CD4-positive, CD25-positive, alpha-beta regulatory T cell (primary cell): ENCODE results near the gene USP7. TPM values are rescaled to one million over a fixed set of nuclear protein-coding genes. Genes with fewer than 3 reads are reported as not detected.

Experiments used
- ATAC-seq, 2 donors: fragments of 150-1000 bp; cut with Tn5 transposase; one replicate each; pipeline ENCODE4 v1.10.0; 2021; ENCODE audit warnings: low read depth in 2 of 2, moderate number of reproducible peaks in 2 of 2, moderate library complexity in 1 of 2
- DNase-seq, 3 donors: peaks; one replicate each; pipeline versions ENCODE4 v3.0.0 to v3.0.0-alpha.2; 2012 to 2022; ENCODE audit warnings: mixed read lengths in 1 of 3
- H3K27ac ChIP-seq: one replicate; pipeline ENCODE4 v1.7.0; 2013; ENCODE audit warnings: mild to moderate bottlenecking, low read length; ENCODE audit not compliant: insufficient read depth, poor library complexity, severe bottlenecking
- H3K27me3 ChIP-seq: one replicate; pipeline ENCODE4 v1.7.0; 2013; ENCODE audit warnings: low read length; ENCODE audit not compliant: control insufficient read depth, insufficient read depth
- H3K36me3 ChIP-seq: one replicate; pipeline ENCODE4 v1.7.0; 2013; ENCODE audit warnings: mild to moderate bottlenecking, low read length, moderate library complexity; ENCODE audit not compliant: control insufficient read depth, insufficient read depth
- H3K4me1 ChIP-seq: 2 replicates; pipeline ENCODE4 v1.7.0; 2013; ENCODE audit warnings: mild to moderate bottlenecking, low read length; ENCODE audit not compliant: insufficient read depth, control insufficient read depth, poor library complexity, severe bottlenecking
- H3K4me3 ChIP-seq: one replicate; pipeline ENCODE4 v1.7.0; 2013; ENCODE audit warnings: low read depth, mild to moderate bottlenecking, low read length, moderate library complexity
- H3K9me3 ChIP-seq, 2 experiments: 1 replicate in 1 of 2; 2 replicates in 1 of 2; pipeline ENCODE4 v1.7.0; 2013; ENCODE audit warnings: low read length in 2 of 2, mild to moderate bottlenecking in 1 of 2, moderate library complexity in 1 of 2; ENCODE audit not compliant: control insufficient read depth in 2 of 2
- H3K27ac Mint-ChIP-seq, 3 donors: one replicate each; pipeline ENCODE4 v1.8.0; 2020 to 2022; ENCODE audit warnings: mild to moderate bottlenecking in 3 of 3, mixed read lengths in 3 of 3, moderate library complexity in 2 of 3
- H3K27me3 Mint-ChIP-seq: one replicate; pipeline ENCODE4 v1.8.0; 2022; ENCODE audit warnings: mild to moderate bottlenecking, mixed read lengths
- H3K36me3 Mint-ChIP-seq: one replicate; pipeline ENCODE4 v1.8.0; 2020; ENCODE audit warnings: mixed read lengths
- H3K4me1 Mint-ChIP-seq, 4 donors: one replicate each; pipeline ENCODE4 v1.8.0; 2020 to 2022; ENCODE audit warnings: mixed read lengths in 4 of 4, mild to moderate bottlenecking in 1 of 4
- H3K4me3 Mint-ChIP-seq, 4 donors: one replicate each; pipeline ENCODE4 v1.8.0; 2020 to 2022; ENCODE audit warnings: mild to moderate bottlenecking in 4 of 4, mixed read lengths in 4 of 4, moderate library complexity in 3 of 4
- H3K9me3 Mint-ChIP-seq, 7 donors: one replicate each; pipeline ENCODE4 v1.8.0; 2020 to 2022; ENCODE audit warnings: mixed read lengths in 7 of 7, mild to moderate bottlenecking in 3 of 7, moderate library complexity in 2 of 7
- polyA plus RNA-seq, 4 donors: library from polyadenylated mRNA; unstranded; fragments of 300-500 nt; fragmentation: Illumina TruSeq; gene quantifications; one replicate each; pipeline ENCODE4 v1.2.3, GENCODE V29; 2021
- total RNA-seq: library from RNA; stranded (reverse); gene quantifications from one replicate; pipeline ENCODE4 v1.2.3, GENCODE V29; 2022

Gene USP7
- total and polyA plus RNA-seq, 5 donors from 2014 or later, result 6.8 to 296 (median 7.1) TPM

DNA sequence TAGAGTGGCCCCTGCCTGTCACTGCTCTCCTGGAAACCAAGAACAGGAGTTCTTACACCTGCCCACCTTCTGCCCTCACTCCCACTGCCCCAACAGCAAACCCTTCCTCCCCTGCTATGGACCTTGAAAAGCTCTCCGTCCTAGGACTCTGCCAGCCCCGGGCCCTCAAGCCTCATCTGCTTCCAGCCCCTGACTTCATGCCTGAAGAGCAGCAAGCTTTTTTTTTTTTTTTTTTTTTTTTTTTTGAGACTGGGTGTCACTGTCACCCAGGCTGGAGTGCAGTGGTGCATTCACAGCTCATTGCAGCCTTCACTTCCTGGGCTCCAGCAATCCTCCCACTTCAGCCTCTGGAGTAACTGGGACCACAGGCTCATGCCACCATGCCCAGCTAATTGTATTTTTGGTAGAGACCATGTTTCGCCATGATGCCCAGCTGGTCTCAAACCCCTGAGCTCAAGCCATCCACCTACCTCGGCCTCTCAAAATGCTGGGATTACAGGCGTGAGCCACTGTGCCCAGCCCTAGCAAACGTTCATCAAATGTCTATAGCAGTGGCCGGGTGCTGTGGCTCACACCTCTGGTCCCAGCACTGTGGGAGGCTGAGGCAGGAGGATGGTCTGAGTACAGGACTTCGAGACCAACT, 111.8 kb downstream of the USP7 start:
- H3K27ac ChIP-seq, result no peak overlapping the region
- no peaks in the 10 kb centered on the region for H3K27me3 Mint-ChIP-seq
- ATAC-seq (no peak), DNase-seq (no peak)
- peaks cover 44% of the 10 kb centered on the region for H3K36me3 ChIP-seq
- no peak overlapping the region for H3K4me3 ChIP-seq
- H3K9me3 ChIP-seq, result no peaks in the 10 kb centered on the region
- peak overlapping the region in 2 of 3 donors; percentile 59 to 76 for H3K27ac Mint-ChIP-seq
- H3K4me1 Mint-ChIP-seq, result peaks cover 4 to 13% (median 5%) of the 10 kb centered on the region in 4 donors
- H3K27me3 ChIP-seq, result no peaks in the 10 kb centered on the region
- H3K4me3 Mint-ChIP-seq, result no peak overlapping the region
- peaks cover 35% of the 10 kb centered on the region for H3K36me3 Mint-ChIP-seq
- no peaks in the 10 kb centered on the region for H3K4me1 ChIP-seq
- no peaks in the 10 kb centered on the region for H3K9me3 Mint-ChIP-seq

DNA sequence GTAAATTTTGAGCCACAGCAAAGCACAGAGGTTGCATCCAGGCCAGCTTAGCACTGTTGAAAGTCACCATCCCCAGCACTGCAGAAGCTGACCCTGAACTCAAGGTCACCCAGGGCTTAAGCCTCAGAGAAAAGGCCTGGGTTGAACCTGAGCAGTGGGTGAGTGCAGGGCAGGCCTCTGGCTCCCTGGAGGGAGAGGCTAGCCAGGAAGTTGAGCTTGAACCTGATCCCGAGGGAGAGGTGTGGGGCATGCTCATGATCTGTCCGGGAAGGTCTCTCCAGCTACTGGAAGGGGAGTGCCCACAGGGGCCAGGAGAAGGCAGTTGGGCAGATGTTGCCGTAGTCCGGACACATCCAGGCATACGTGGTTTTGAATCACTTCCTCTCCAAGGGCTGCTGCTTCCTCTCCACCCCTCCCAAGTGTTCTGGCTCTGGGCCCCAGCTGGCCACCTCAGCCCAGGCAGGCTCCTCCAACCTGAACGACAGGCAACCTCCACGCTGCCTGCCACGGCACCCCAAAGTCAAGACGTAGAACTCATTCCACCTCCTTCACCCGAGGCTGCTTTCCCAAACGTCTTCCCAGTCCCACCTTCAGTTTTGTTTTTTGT, 113.3 kb downstream of the USP7 start:
- Histone ChIP-seq H3K4me3 (no peak overlapping the region), H3K36me3 (peaks cover 31% of the 10 kb centered on the region), H3K4me1 (no peaks in the 10 kb centered on the region), H3K9me3 (no peaks in the 10 kb centered on the region), H3K27me3 (no peaks in the 10 kb centered on the region), H3K27ac (no peak overlapping the region)
- no peaks in the 10 kb centered on the region for H3K27me3 Mint-ChIP-seq
- peak overlapping the region; percentile 38 to 89 (median 76) for H3K27ac Mint-ChIP-seq
- peaks cover 29% of the 10 kb centered on the region for H3K36me3 Mint-ChIP-seq
- no peaks in the 10 kb centered on the region for H3K9me3 Mint-ChIP-seq
- ATAC-seq, result no peak
- peak overlapping the region in 1 of 4 donors; percentile 39 for H3K4me3 Mint-ChIP-seq
- peaks cover 5 to 11% (median 6%) of the 10 kb centered on the region in 4 donors for H3K4me1 Mint-ChIP-seq
- DNase-seq, result no peak

DNA sequence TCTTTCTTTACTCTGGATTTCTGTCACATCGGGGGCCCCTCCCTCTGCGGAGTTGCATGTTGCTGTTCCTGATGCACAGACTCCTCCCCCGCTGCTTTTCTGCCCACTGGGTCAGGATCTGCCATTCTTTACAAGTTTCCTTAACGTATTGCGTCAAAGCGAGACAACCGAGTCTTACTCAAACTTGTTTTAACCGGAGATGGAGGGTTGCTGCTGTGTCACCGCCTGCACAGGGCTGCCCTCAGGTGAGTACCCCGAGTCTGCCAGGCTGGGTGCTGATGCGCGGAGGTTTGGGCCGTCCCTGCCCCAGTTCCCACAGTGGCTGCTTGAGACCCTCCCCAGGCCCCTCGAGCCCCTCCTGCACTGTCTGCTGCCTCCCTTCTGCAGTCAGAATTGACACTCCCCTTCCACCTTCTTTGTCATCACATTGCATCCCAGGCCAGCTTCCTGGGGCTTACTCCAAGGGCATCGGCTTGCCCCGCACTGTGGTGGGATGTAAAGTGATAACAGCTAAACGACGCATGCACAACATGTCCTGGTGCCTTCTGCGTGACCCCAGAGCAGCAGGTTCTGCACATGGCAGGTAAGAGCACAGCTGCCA, 114.2 kb downstream of the USP7 start:
- Mint-ChIP-seq H3K9me3 (no peaks in the 10 kb centered on the region), H3K4me3 (no peak overlapping the region), H3K27me3 (no peaks in the 10 kb centered on the region), H3K4me1 (peaks cover 5 to 15% (median 6%) of the 10 kb centered on the region in 4 donors), H3K36me3 (peaks cover 33% of the 10 kb centered on the region), H3K27ac (peak overlapping the region in 2 of 3 donors; percentile 76 to 94)
- ATAC-seq, result no peak
- H3K27ac ChIP-seq, result no peak overlapping the region
- H3K4me3 ChIP-seq, result no peak overlapping the region
- peaks cover 25% of the 10 kb centered on the region for H3K36me3 ChIP-seq
- H3K9me3 ChIP-seq, result no peaks in the 10 kb centered on the region
- no peak for DNase-seq
- no peaks in the 10 kb centered on the region for H3K4me1 ChIP-seq
- H3K27me3 ChIP-seq, result no peaks in the 10 kb centered on the region

DNA sequence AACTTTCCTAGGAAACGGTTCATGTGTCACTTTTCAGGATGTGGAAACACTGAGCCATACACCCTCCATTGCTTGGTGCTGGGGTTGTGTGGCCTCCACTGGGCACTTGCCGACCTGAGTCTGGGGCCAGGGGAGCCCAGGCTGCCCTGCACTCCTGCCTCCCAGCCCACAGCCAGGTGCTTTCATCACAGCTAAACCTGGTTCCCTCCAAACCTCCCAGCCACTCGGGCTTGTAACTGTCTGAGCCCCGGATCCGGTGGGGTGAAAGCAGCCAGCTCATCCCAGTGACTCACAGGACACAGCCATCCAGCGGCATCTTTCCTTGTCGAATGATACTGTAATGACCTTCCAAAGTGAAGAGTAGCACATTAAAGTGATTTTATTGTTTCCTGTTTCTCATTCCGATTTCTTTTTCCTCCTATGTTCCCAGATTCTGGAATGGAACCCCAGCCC, 114.7 kb downstream of the USP7 start:
- H3K9me3 ChIP-seq, result no peaks in the 10 kb centered on the region
- H3K4me3 ChIP-seq, result no peak overlapping the region
- H3K27ac ChIP-seq, result no peak overlapping the region
- Mint-ChIP-seq H3K4me1 (peaks cover 5 to 15% (median 6%) of the 10 kb centered on the region in 4 donors), H3K27me3 (no peaks in the 10 kb centered on the region), H3K9me3 (no peaks in the 10 kb centered on the region), H3K4me3 (no peak overlapping the region), H3K27ac (peak overlapping the region in 1 of 3 donors; percentile 94), H3K36me3 (peaks cover 34% of the 10 kb centered on the region)
- H3K27me3 ChIP-seq, result no peaks in the 10 kb centered on the region
- H3K4me1 ChIP-seq, result no peaks in the 10 kb centered on the region
- ATAC-seq (no peak), DNase-seq (no peak)
- peaks cover 25% of the 10 kb centered on the region for H3K36me3 ChIP-seq

DNA sequence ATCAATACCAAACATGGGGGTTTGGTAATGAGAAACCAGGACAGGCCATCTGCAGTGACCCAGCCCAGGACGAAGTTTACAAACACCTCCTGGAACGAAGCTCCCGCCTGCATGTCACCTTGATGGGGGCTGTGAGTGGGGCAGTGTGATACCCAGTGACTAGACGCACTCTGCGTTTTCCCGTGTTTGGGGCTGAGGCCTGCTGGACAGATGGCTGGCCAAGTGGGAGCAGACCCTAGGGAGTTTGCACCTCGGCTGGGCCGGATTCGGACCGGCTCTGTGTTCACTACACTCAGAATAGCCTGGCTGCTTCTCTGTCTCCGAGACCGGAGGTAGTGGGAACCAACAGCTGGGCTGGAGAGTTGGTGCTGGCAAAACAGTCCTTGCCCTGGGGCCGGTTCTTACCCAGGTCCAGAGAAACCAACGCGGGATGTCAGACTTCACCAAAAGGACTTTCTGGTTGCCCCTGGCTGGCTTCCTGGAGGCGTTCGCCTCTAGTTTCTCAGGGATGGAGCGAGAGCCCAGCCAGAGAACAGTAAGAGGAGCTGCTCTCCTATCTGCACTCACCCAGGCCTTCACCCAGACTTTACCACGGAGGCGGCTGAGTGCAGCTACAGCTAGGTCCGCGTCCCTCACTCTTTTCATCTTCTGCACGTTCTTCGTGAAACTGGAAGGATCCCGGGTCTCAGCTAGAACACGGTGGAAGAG, 115.3 kb downstream of the USP7 start:
- H3K4me1 Mint-ChIP-seq, result peaks cover 6 to 17% (median 9%) of the 10 kb centered on the region in 4 donors
- H3K36me3 Mint-ChIP-seq, result peaks cover 34% of the 10 kb centered on the region
- Histone ChIP-seq H3K36me3 (peaks cover 25% of the 10 kb centered on the region), H3K9me3 (no peaks in the 10 kb centered on the region), H3K27ac (no peak overlapping the region), H3K4me3 (no peak overlapping the region), H3K4me1 (no peaks in the 10 kb centered on the region), H3K27me3 (no peaks in the 10 kb centered on the region)
- H3K9me3 Mint-ChIP-seq, result no peaks in the 10 kb centered on the region
- no peaks in the 10 kb centered on the region for H3K27me3 Mint-ChIP-seq
- DNase-seq (no peak), ATAC-seq (no peak)
- no peak overlapping the region for H3K27ac Mint-ChIP-seq
- no peak overlapping the region for H3K4me3 Mint-ChIP-seq

DNA sequence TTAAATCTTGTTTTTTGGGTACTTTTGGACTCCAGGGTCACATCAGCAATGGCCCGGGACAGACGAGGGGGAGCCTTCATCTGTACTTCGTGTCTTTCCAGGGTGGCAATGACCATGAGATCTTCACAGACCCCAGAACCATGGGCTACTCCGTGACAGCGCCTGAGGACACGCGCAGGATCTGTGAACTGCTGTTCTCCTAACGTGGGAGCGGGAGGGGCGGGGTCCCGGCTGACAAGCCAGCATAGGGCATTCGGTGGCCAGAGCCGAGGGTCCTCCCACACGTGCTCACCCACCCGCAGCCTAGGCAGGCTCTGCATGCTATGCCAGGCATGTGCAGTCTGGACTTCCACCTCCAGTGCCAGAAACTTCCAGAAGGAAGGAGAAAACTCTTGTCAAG, 116.1 kb downstream of the USP7 start:
- no peaks in the 10 kb centered on the region for H3K9me3 Mint-ChIP-seq
- peaks cover 28% of the 10 kb centered on the region for H3K36me3 Mint-ChIP-seq
- Histone ChIP-seq H3K27ac (no peak overlapping the region), H3K36me3 (peaks cover 18% of the 10 kb centered on the region), H3K4me1 (no peaks in the 10 kb centered on the region), H3K27me3 (no peaks in the 10 kb centered on the region), H3K4me3 (no peak overlapping the region), H3K9me3 (no peaks in the 10 kb centered on the region)
- ATAC-seq (no peak), DNase-seq (no peak)
- no peaks in the 10 kb centered on the region for H3K27me3 Mint-ChIP-seq
- no peak overlapping the region for H3K27ac Mint-ChIP-seq
- no peak overlapping the region for H3K4me3 Mint-ChIP-seq
- peaks cover under 1 to 20% (median 9%) of the 10 kb centered on the region in 4 donors for H3K4me1 Mint-ChIP-seq

DNA sequence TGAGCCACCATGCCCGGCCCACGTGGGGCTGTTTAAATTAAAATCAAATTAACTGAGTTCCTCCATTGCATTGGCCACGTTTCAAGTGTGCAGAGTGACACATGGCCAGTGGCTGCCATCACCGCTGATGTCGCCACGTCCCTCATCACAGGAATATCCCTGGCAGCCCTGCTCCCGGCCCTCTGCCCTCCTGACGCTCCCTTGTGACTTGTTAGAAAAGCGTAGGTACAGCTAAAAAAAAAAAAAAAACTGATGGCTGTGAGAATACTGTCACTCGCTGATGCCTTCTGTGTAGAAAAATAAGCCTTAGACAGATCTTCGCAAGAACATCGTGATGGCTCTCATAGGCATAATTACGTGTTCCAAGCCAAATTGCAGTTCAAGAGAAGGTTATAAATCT, 116.6 kb downstream of the USP7 start:
- Histone ChIP-seq H3K4me1 (no peaks in the 10 kb centered on the region), H3K36me3 (peaks cover 18% of the 10 kb centered on the region), H3K4me3 (no peak overlapping the region), H3K27me3 (no peaks in the 10 kb centered on the region), H3K9me3 (no peaks in the 10 kb centered on the region), H3K27ac (no peak overlapping the region)
- Mint-ChIP-seq H3K9me3 (no peaks in the 10 kb centered on the region), H3K27ac (peak overlapping the region in 1 of 3 donors; percentile 46), H3K4me1 (peaks cover 0 to 21% (median 11%) of the 10 kb centered on the region in 4 donors), H3K4me3 (no peak overlapping the region), H3K27me3 (no peaks in the 10 kb centered on the region), H3K36me3 (peaks cover 28% of the 10 kb centered on the region)
- no peak for DNase-seq
- no peak for ATAC-seq
